SK-N-MC (cell line): Measurements from ENCODE around the gene HSPB6.

Experiments
- EZH2 ChIP-seq: fragments of 200-600 bp; sonication (generic); IDR thresholded peaks from one replicate; pipeline ENCODE4 v1.6.1; 2017; ENCODE audit warnings: antibody characterized with exemption
- POLR2AphosphoS5 ChIP-seq: IDR thresholded peaks from 2 replicates; pipeline ENCODE4 v1.6.1; 2012; ENCODE audit warnings: mild to moderate bottlenecking, low read depth, low read length, borderline replicate concordance

DNA sequence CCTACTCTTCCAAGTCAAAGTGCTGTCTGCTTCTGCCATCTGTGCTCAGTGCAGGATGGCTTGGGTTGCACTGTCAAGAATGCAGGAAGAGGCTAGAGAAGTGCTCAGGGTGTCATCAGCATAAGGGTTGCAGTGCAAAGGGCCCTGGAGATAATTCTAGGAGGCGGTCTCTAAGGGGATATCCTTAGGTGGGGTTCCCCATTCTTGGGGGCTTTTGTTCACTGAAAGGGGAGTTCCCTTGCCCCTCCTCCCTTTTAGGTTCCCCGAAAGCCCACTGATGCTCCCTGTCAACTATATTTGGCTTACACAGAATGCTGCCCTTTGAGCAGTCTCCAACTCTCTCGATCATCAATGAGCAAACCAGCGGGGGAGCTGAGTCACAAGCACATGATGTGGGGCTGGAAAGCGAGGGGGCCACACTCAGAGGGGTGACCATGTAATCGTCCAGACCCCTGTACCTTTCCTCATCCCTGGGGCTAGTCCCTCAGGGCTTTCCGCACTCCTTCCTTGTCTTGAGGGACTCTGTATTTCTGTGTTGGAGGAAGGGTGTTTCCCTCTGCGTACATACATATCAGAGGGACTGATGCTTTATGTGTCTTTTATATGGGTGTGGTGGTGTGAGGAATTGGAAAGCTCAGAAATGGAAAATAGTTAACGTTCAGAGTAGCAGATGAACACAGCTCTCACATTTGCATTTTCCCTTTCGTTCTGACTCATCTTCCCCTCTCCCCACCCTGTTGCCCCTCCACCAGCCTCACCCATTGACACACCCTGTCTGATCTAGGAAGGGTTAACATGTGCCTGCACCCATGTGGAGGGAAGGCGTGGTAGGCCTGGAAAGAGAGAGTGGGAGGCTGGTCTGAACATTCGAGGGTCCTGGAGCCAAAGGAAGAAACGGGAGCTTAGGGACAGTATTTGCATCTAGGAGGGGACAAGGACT is 45.8 kb downstream of the HSPB6 start:
- TF ChIP-seq EZH2 (no peak), POLR2AphosphoS5 (no peak)
